K562 (cell line): Measurements from ENCODE around the gene TMEM87A. TPM values are rescaled to one million over a fixed set of nuclear protein-coding genes. Genes with fewer than 3 reads are reported as not detected.

Source experiments
- ATAC-seq: fragments of 200-7000 bp; cut with Tn5 transposase; 3 replicates; pipeline ENCODE4 v1.9.1; 2020; ENCODE audit warnings: moderate library complexity
- BruUV-seq: library from RNA; stranded (reverse); fragments of 400-500 nt; replicated peaks from 2 replicates; lab custom pipeline; 2021; lab: Mats Ljungman, UMichigan
- CTCF ChIA-PET: fragments of 300-600 bp; formaldehyde crosslinking; extraction: SDS; loops from one replicate; lab custom pipeline; 2021; ENCODE audit warnings: low intra/inter-chr PET ratio; lab: Yijun Ruan, JAX
- POLR2A ChIA-PET: fragments of 300-600, 350-650 bp; sonication (Branson Sonifier 250); formaldehyde crosslinking; extraction: SDS; loops from one replicate; lab custom pipeline; 2021; ENCODE audit warnings: antibody characterized with exemption, inconsistent platforms; lab: Yijun Ruan, JAX
- DNase-seq, 4 experiments: peaks; one replicate each; pipeline versions ENCODE4 v3.0.0 to v3.0.0-alpha.2; 2011 to 2018; ENCODE audit warnings: low spot score in 3 of 4, mixed read lengths in 3 of 4; ENCODE audit errors: extremely low read depth in 1 of 4
- FAIRE-seq: peaks from 2 replicates; lab custom pipeline; 2011; peaks lifted over from hg19 to GRCh38; lab: Jason Lieb, UNC
- H2AFZ ChIP-seq: 2 replicates; pipeline ENCODE4 v1.6.0; 2011; ENCODE audit warnings: low read depth, low read length, control low read depth, inconsistent platforms
- H3K27ac ChIP-seq: fragments of 200-600 bp; 3 replicates; pipeline ENCODE4 v1.8.0; 2011; ENCODE audit warnings: low read depth, mild to moderate bottlenecking, control low read depth, inconsistent platforms, low read length, moderate library complexity, mixed read lengths; ENCODE audit errors: extremely low read depth
- H3K27me3 ChIP-seq, 2 experiments: fragments of 300-600 bp in 1 of 2; 2 replicates in 1 of 2; 3 replicates in 1 of 2; pipeline versions ENCODE4 v1.6.0 to v1.8.0; 2011; ENCODE audit warnings: inconsistent platforms in 2 of 2, low read length in 2 of 2, mild to moderate bottlenecking in 1 of 2, mixed read lengths in 1 of 2, moderate library complexity in 1 of 2; ENCODE audit not compliant: control insufficient read depth in 2 of 2, insufficient read depth in 2 of 2
- H3K36me3 ChIP-seq: fragments of 300-600 bp; 3 replicates; pipeline ENCODE4 v1.8.0; 2011; ENCODE audit warnings: mild to moderate bottlenecking, low read length, inconsistent platforms; ENCODE audit not compliant: control insufficient read depth, insufficient read depth
- H3K4me1 ChIP-seq, 2 experiments: fragments of 200-600 bp in 1 of 2; replicated peaks in 1 of 2; 2 replicates in 1 of 2; 3 replicates in 1 of 2; pipeline versions ENCODE4 v1.5.1 to v1.8.0; 2011; ENCODE audit warnings: inconsistent platforms in 2 of 2, low read length in 2 of 2, mild to moderate bottlenecking in 1 of 2, mixed read lengths in 1 of 2, moderate library complexity in 1 of 2; ENCODE audit not compliant: control insufficient read depth in 2 of 2, insufficient read depth in 2 of 2
- H3K4me2 ChIP-seq: 2 replicates; pipeline ENCODE4 v1.6.1; 2011; ENCODE audit warnings: low read length, control low read depth, inconsistent platforms, mixed read lengths; ENCODE audit not compliant: insufficient read depth
- H3K4me3 ChIP-seq: fragments of 200-600 bp; sonication (generic), shearing (Covaris generic); 2 replicates; pipeline ENCODE4 v1.5.1; 2016; ENCODE audit warnings: control low read depth, inconsistent platforms
- H3K79me2 ChIP-seq: fragments of 200-600 bp; 3 replicates; pipeline ENCODE4 v1.8.0; 2011; ENCODE audit warnings: low read length, inconsistent platforms; ENCODE audit not compliant: control insufficient read depth, insufficient read depth
- H3K9ac ChIP-seq, 2 experiments: 2 replicates each; pipeline versions ENCODE4 v1.6.0 to v1.6.1; 2011; ENCODE audit warnings: low read depth in 2 of 2, low read length in 2 of 2, control low read depth in 1 of 2, inconsistent platforms in 1 of 2, mild to moderate bottlenecking in 1 of 2, mixed read lengths in 1 of 2; ENCODE audit not compliant: insufficient read depth in 1 of 2
- H3K9me1 ChIP-seq: one replicate; pipeline ENCODE4 v1.6.0; 2011; ENCODE audit warnings: inconsistent platforms, mild to moderate bottlenecking, low read length, moderate library complexity; ENCODE audit not compliant: control insufficient read depth, insufficient read depth
- H3K9me3 ChIP-seq: replicated peaks from 2 replicates; pipeline ENCODE4 v1.5.1; 2011; ENCODE audit warnings: low read depth, low read length, inconsistent platforms; ENCODE audit not compliant: control insufficient read depth, insufficient read depth
- H4K20me1 ChIP-seq: replicated peaks from 2 replicates; pipeline ENCODE4 v1.6.1; 2011; ENCODE audit warnings: low read length, inconsistent platforms, mixed read lengths; ENCODE audit not compliant: control insufficient read depth, insufficient read depth
- FOXK1 ChIP-seq: sonication (generic); formaldehyde crosslinking; IDR thresholded peaks from 2 replicates; pipeline ENCODE4 v1.8.0; 2022; ENCODE audit warnings: missing genetic modification reagents, mild to moderate bottlenecking, borderline replicate concordance
- GABPA ChIP-seq: fragments of 200-800 bp; sonication (Bioruptor generic); conservative IDR thresholded peaks from 2 replicates; pipeline ENCODE4 v1.6.1; 2016; ENCODE audit warnings: low read depth, missing genetic modification characterization, missing compliant biosample characterization
- GTF2F1 ChIP-seq: IDR thresholded peaks from 2 replicates; pipeline ENCODE4 v1.6.1; 2011; ENCODE audit warnings: low read depth, low read length, improper control_type of control experiment
- MECOM ChIP-seq: fragments of 250-450 bp; sonication (Bioruptor Pico); IDR thresholded peaks from 2 replicates; pipeline ENCODE4 v1.8.0; 2022; ENCODE audit warnings: inconsistent platforms
- MTF1 ChIP-seq: fragments of 250-450 bp; sonication (Bioruptor Pico); IDR thresholded peaks from 2 replicates; pipeline ENCODE4 v1.9.0; 2021; ENCODE audit warnings: moderate library complexity, mild to moderate bottlenecking, inconsistent platforms, borderline replicate concordance
- PREB ChIP-seq: sonication (generic); formaldehyde crosslinking; IDR thresholded peaks from 2 replicates; pipeline ENCODE4 v1.8.1; 2023; ENCODE audit warnings: mild to moderate bottlenecking, missing genetic modification reagents
- RBBP5 ChIP-seq: fragments of 200-600 bp; sonication (generic); IDR thresholded peaks from 2 replicates; pipeline ENCODE4 v1.6.1; 2012; ENCODE audit warnings: borderline replicate concordance, mild to moderate bottlenecking, low read length, control low read depth, inconsistent platforms; ENCODE audit not compliant: insufficient read depth, poor library complexity, severe bottlenecking
- RUNX1 ChIP-seq: sonication (generic); IDR thresholded peaks from 2 replicates; pipeline ENCODE4 v1.6.1; 2016; ENCODE audit warnings: antibody characterized with exemption, low read depth
- SOX6 ChIP-seq: fragments of 450-650 bp; IDR thresholded peaks from 2 replicates; pipeline ENCODE4 v1.6.1; 2014; ENCODE audit warnings: mild to moderate bottlenecking
- ZNF717 ChIP-seq: fragments of 250-450 bp; sonication (Bioruptor Pico); IDR thresholded peaks from 2 replicates; pipeline ENCODE4 v1.5.0; 2021
- WGBS: fragments of 100-300 bp; shearing (Covaris generic); methylation state at CpG from one replicate; pipeline ENCODE4 v1.1.6; 2016; ENCODE audit warnings: low coverage, mixed read lengths; ENCODE audit not compliant: insufficient coverage; ENCODE audit errors: missing lambda C conversion rate; 5-methylcytosine and 5-hydroxymethylcytosine counted together
- in situ Hi-C: fragments of 300-500 bp; cut with MboI; formaldehyde crosslinking; loops from 4 replicates; pipeline ENCODE4 v1.15.0; 2018; ENCODE audit warnings: inconsistent platforms, mixed read lengths
- intact Hi-C: fragments of 100-400 bp; cut with micrococcal nuclease; formaldehyde crosslinking; loops from 2 replicates; pipeline ENCODE4 v1.14.2; 2022
- polyA plus RNA-seq, 8 experiments: library from polyadenylated mRNA; depleted of rRNA in 4 of 8; stranded (reverse) in 5 of 8; unstranded in 3 of 8; fragments of >200 nt; fragmentation: Nextera tagmentation in 2 of 8; fragmentation: Illumina TruSeq in 1 of 8; extraction: Ambion mirVana in 2 of 8; extraction: Trizol in 1 of 8; gene quantifications; 2 replicates each; pipeline versions ENCODE4 v1.2.1 to v1.2.3, GENCODE V29; 2011 to 2014; ENCODE audit warnings: inconsistent platforms in 1 of 8, missing spikeins in 1 of 8
- total RNA-seq, 7 experiments: library from RNA; depleted of rRNA in 6 of 7; stranded (reverse); fragments of >200 nt in 6 of 7; fragmentation: Illumina TruSeq in 2 of 7; extraction: Trizol in 2 of 7; gene quantifications; 2 replicates each; pipeline versions ENCODE4 v1.2.1 to v1.2.3, GENCODE V29; 2011 to 2021; ENCODE audit warnings: low replicate concordance in 1 of 7
- TF ChIP-seq, protein P1 (sequence below): sonication (generic); formaldehyde crosslinking; IDR thresholded peaks from 2 replicates; pipeline ENCODE4 v1.8.1; 2022; ENCODE audit warnings: missing genetic modification reagents
- TF ChIP-seq, protein P2 (sequence below): sonication (generic); formaldehyde crosslinking; IDR thresholded peaks from 2 replicates; pipeline ENCODE4 v1.8.0; 2022; ENCODE audit warnings: mild to moderate bottlenecking, missing genetic modification reagents

The TMEM87A gene
- total and polyA plus RNA-seq, 9 of the 15 experiments (the other 6 are each of a cell fraction or from before 2014, with no cell fraction given) = 16.6 to 43.3 (median 29.6) TPM

DNA sequence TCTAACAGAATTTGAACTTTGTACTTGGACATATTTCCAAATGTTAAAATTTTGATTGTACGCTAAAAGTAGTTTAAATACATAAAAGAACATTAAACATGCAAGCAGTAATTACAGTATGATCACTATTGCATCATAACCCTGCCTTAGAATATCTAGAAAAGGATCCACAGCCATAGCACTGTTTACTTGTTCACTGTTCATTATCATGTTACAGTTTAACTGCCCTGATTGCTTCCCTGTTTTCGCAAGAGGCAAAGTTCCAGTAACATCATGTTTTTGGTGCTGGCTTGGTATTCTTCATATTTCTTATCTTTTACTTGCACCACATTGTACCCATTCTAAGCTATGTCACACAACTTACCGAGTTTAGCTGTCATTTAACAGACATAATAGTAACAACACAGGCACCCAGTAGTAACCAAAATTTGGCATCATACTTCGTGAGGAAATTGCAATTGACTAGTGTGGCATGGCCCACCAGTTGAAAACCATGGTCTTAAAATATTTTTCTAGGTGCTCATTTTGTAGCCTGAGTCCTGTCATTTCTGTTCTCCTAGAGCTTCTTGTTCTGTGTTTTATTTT, 13.3 kb upstream of the TMEM87A start (continued):
- no peak for TF ChIP-seq PREB (CRISPR knock-in tag)
- TF ChIP-seq, all 486 proteins: peak for 17

DNA sequence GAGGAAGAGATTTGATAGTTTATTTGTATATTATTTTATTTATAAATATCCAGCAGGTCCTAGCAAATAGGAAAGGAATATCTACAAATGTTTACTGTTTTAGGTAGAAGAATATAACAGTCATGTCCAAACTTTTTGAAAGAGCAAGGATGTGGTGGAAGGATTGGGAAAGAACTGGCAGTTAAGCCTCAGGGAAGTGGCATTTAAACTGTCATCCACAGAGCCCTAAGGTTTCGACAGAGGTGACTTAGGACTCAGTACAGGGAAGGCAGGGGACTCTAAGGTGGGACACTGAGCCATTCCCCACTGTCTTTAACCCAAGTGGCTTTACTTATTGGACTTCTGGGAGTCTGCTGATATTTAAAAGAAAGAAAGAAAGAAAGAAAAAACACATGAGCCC, 11.8 kb upstream of the TMEM87A start:
- BruUV-seq = no TSS peak
- CTCF ChIA-PET = no interaction called here

More for the DNA sequence above, 11.8 kb upstream of the TMEM87A start:
- Histone ChIP-seq H3K36me3 (peaks cover 9% of the 10 kb centered on the region; the same call in 1 of the 3 replicates), H3K9ac (no peak overlapping the region), H3K27me3 (no peaks in the 10 kb centered on the region), H3K9me3 (no peaks in the 10 kb centered on the region; the same call in 1 of the 2 replicates), H2AFZ (no peak overlapping the region), H3K79me2 (no peaks in the 10 kb centered on the region), H3K9me1 (no peaks in the 10 kb centered on the region), H3K4me3 (no peak overlapping the region), H3K27ac (no peak overlapping the region), H3K4me2 (no peak overlapping the region), H3K4me1 (peaks cover 0 to 8% of the 10 kb centered on the region in 2 experiments; a peak in 2 of 5 replicates), H4K20me1 (no peaks in the 10 kb centered on the region)
- TF ChIP-seq, protein P1, sequence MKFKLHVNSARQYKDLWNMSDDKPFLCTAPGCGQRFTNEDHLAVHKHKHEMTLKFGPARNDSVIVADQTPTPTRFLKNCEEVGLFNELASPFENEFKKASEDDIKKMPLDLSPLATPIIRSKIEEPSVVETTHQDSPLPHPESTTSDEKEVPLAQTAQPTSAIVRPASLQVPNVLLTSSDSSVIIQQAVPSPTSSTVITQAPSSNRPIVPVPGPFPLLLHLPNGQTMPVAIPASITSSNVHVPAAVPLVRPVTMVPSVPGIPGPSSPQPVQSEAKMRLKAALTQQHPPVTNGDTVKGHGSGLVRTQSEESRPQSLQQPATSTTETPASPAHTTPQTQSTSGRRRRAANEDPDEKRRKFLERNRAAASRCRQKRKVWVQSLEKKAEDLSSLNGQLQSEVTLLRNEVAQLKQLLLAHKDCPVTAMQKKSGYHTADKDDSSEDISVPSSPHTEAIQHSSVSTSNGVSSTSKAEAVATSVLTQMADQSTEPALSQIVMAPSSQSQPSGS (CRISPR knock-in tag) = no peak
- no peak for TF ChIP-seq MTF1 (CRISPR knock-in tag)
- TF ChIP-seq, protein P2, sequence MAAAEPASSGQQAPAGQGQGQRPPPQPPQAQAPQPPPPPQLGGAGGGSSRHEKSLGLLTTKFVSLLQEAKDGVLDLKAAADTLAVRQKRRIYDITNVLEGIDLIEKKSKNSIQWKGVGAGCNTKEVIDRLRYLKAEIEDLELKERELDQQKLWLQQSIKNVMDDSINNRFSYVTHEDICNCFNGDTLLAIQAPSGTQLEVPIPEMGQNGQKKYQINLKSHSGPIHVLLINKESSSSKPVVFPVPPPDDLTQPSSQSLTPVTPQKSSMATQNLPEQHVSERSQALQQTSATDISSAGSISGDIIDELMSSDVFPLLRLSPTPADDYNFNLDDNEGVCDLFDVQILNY (CRISPR knock-in tag) = no peak
- TF ChIP-seq RUNX1 = no peak
- no peak for TF ChIP-seq RBBP5
- TF ChIP-seq ZNF717 = no peak
- no peak for TF ChIP-seq MECOM (CRISPR knock-in tag)
- no peak for TF ChIP-seq GTF2F1
- no peak for TF ChIP-seq GABPA (tag)
- TF ChIP-seq FOXK1 (CRISPR knock-in tag) = no peak
- no peak for TF ChIP-seq SOX6
- POLR2A ChIA-PET = interaction anchor here (1.1 to 1.7 kb wide), 2 partner anchors 10 to 45 kb away, joined by 3 to 4 read pairs; no protein-coding TSS in a partner anchor
- intact Hi-C loops (no loop called here), in situ Hi-C loops (no loop called here)
- WGBS = 50% methylated on average over 1 of the region's 1 CpG
- ATAC-seq = no peak
- DNase-seq = no peak
- FAIRE-seq = no peak
